Esophagus squamous epithelium (tissue), 5 donors: ENCODE results near the gene HOXA7. TPM values are rescaled to one million over a fixed set of nuclear protein-coding genes. Genes with fewer than 3 reads are reported as not detected.

Source experiments
- DNase-seq: peaks from one replicate; lab custom pipeline; 2025; lab: John Stamatoyannopoulos, UW
- H3K27ac ChIP-seq, 4 donors: fragments of 200-600 bp; sonication (generic); one replicate each; pipeline ENCODE4 v1.5.1; 2016 to 2019; ENCODE audit warnings: mild to moderate bottlenecking in 1 of 4
- H3K27me3 ChIP-seq, 4 donors: fragments of 200-600 bp; sonication (generic); 1 replicate in 3 of 4; 2 replicates in 1 of 4; pipeline versions ENCODE4 v1.5.1 to v1.6.0; 2017 to 2021; ENCODE audit warnings: antibody characterized with exemption in 1 of 4
- H3K36me3 ChIP-seq, 3 donors: fragments of 200-600 bp; sonication (generic); one replicate each; pipeline ENCODE4 v1.5.1; 2016 to 2019
- H3K4me1 ChIP-seq, 3 donors: fragments of 200-600 bp; sonication (generic); one replicate each; pipeline ENCODE4 v1.5.1; 2017 to 2019
- H3K4me3 ChIP-seq, 4 donors: fragments of 200-600 bp; sonication (generic); 1 replicate in 3 of 4; 2 replicates in 1 of 4; pipeline ENCODE4 v1.5.1; 2016 to 2019; ENCODE audit warnings: mild to moderate bottlenecking in 2 of 4, moderate library complexity in 1 of 4
- H3K9me3 ChIP-seq, 3 donors: fragments of 200-600 bp; sonication (generic); one replicate each; pipeline ENCODE4 v1.5.1; 2016 to 2019
- POLR2A ChIP-seq, 4 donors: fragments of 450-650 bp; IDR thresholded peaks; one replicate each; pipeline ENCODE4 v1.6.1; 2017; ENCODE audit warnings: antibody characterized with exemption in 4 of 4, mild to moderate bottlenecking in 4 of 4, moderate library complexity in 3 of 4
- WGBS, 2 donors: methylation state at CpG; one replicate each; pipeline ENCODE4 v1.1.5; 2018; 5-methylcytosine and 5-hydroxymethylcytosine counted together
- intact Hi-C: fragments of 100-400 bp; cut with DNase I; formaldehyde crosslinking; loops from one replicate; pipeline ENCODE4 v1.15.0; 2022
- total RNA-seq, 4 donors: library from RNA; depleted of rRNA; stranded (reverse); fragments of >200 nt; gene quantifications; one replicate each; pipeline ENCODE4 v1.1.0, GENCODE V29; 2016
- TF ChIP-seq, protein P1 (sequence below), 6 experiments: fragments of 450-650 bp in 4 of 6; fragments of 200-600 bp in 2 of 6; sonication (generic) in 2 of 6; IDR thresholded peaks; one replicate each; pipeline ENCODE4 v1.5.1; 2016 to 2019; ENCODE audit warnings: antibody characterized with exemption in 6 of 6, mild to moderate bottlenecking in 4 of 6, moderate library complexity in 4 of 6
- donor health status: DM: yes; HTN: yes; CAD: no.

HOXA7 gene
- total RNA-seq = under 1 TPM; 0.23 to 0.76 (median 0.48) TPM

- H3K27me3 ChIP-seq = peaks cover 19 to 99% (median 70%) of the 10 kb centered on the region in 4 donors
- no peaks in the 10 kb centered on the region for H3K36me3 ChIP-seq
- H3K4me3 ChIP-seq = peak within 1 kb of the TSS; percentile 28 to 65 (median 44)
- intact Hi-C loops = no loop called here
- no peak for TF ChIP-seq POLR2A (IDR thresholded peaks at IDR 0.05)
- TF ChIP-seq, protein P1, sequence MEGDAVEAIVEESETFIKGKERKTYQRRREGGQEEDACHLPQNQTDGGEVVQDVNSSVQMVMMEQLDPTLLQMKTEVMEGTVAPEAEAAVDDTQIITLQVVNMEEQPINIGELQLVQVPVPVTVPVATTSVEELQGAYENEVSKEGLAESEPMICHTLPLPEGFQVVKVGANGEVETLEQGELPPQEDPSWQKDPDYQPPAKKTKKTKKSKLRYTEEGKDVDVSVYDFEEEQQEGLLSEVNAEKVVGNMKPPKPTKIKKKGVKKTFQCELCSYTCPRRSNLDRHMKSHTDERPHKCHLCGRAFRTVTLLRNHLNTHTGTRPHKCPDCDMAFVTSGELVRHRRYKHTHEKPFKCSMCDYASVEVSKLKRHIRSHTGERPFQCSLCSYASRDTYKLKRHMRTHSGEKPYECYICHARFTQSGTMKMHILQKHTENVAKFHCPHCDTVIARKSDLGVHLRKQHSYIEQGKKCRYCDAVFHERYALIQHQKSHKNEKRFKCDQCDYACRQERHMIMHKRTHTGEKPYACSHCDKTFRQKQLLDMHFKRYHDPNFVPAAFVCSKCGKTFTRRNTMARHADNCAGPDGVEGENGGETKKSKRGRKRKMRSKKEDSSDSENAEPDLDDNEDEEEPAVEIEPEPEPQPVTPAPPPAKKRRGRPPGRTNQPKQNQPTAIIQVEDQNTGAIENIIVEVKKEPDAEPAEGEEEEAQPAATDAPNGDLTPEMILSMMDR (IDR thresholded peaks at IDR 0.05) = no peak
- H3K4me1 ChIP-seq = peaks cover 35 to 77% (median 36%) of the 10 kb centered on the region in 3 donors
- 0 to 2% methylated on average over 6 to 13 of the region's 33 CpGs for WGBS, 2 donors
- no peaks in the 10 kb centered on the region for H3K9me3 ChIP-seq
- peak within 1 kb of the TSS in 3 of 4 donors; percentile 6 to 71 (median 66) for H3K27ac ChIP-seq
- no peak for DNase-seq
Measured at GRCh38 chr7:27156508-27156898, at the start of gene HOXA7. Gene HOXA7, minus strand, starts transcription at chr7:27156675. Its CDS starts 130 bp downstream, at chr7:27156545.

DNA sequence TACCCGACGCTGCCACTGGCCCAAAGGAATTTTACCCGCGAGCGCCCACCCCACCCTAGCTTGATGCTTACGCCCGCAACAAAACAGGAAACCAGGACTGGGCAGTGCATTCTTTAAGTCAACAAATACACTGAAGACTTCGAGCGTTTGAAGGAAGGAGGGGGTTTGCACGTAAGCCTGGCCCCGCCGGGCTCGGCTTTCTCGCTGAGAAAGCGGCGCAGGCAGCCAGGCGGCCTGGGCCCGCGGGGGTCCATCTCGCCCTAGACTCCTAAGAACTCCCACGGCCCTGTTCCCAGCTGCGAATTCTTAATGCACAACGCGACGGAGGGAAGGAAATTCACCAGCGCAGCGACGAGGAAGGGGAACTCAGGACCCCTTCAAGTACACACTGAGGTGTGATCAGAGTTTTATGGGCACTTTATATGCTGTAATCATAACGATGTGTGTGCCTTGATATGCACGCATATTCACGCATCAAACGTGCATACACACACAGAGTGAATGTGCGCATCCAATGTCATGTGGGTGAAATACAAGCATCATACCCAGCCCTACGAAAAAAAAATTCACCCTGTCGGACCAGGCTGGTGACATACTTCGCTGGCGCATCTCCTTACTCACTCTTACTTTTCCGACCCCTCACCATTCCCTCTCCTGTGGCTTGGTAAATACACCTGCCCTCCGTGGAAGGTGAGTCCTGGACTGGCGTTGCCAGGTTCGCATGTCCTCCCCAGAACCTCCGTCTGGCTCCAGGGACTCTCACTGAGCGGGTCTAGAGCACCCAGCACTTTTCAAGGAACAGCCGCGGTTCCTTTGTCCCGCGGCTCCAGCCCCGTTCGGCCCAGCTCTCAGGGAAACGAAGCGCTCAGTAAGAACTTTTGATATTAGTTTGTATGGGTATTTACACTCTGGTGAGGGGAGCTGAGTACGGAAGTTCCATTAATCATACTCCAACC is 49.1 kb upstream of the HOXA7 start:
- no peaks in the 10 kb centered on the region for H3K9me3 ChIP-seq
- H3K36me3 ChIP-seq = no peaks in the 10 kb centered on the region
- no peak overlapping the region for H3K27ac ChIP-seq
- DNase-seq = no peak
- intact Hi-C loops = no loop called here
- H3K27me3 ChIP-seq = peaks cover 35 to 100% (median 70%) of the 10 kb centered on the region in 4 donors
- no peak for TF ChIP-seq POLR2A (IDR thresholded peaks at IDR 0.05)
- TF ChIP-seq, protein P1 (IDR thresholded peaks at IDR 0.05) = no peak
- WGBS, 2 donors = 13% methylated on average over 24 to 43 of the region's 52 CpGs
- peaks cover 15 to 34% (median 23%) of the 10 kb centered on the region in 3 donors for H3K4me1 ChIP-seq
- peak overlapping the region in 1 of 4 donors; percentile 31 for H3K4me3 ChIP-seq

- no peak for DNase-seq
- Histone ChIP-seq H3K4me3 (peak overlapping the region in 1 of 4 donors; percentile 31), H3K9me3 (no peaks in the 10 kb centered on the region), H3K27me3 (peaks cover 37 to 100% (median 71%) of the 10 kb centered on the region in 4 donors), H3K4me1 (peaks cover 20 to 37% (median 26%) of the 10 kb centered on the region in 3 donors), H3K36me3 (no peaks in the 10 kb centered on the region), H3K27ac (no peak overlapping the region)
- WGBS, 2 donors = 4 to 10% methylated on average over 2 to 4 of the region's 41 CpGs
- TF ChIP-seq, protein P1 (IDR thresholded peaks at IDR 0.05) = no peak
- TF ChIP-seq POLR2A (IDR thresholded peaks at IDR 0.05) = no peak
- intact Hi-C loops = no loop called here
Measured at GRCh38 chr7:27204851-27205322, 48.4 kb upstream of the HOXA7 start.

DNA sequence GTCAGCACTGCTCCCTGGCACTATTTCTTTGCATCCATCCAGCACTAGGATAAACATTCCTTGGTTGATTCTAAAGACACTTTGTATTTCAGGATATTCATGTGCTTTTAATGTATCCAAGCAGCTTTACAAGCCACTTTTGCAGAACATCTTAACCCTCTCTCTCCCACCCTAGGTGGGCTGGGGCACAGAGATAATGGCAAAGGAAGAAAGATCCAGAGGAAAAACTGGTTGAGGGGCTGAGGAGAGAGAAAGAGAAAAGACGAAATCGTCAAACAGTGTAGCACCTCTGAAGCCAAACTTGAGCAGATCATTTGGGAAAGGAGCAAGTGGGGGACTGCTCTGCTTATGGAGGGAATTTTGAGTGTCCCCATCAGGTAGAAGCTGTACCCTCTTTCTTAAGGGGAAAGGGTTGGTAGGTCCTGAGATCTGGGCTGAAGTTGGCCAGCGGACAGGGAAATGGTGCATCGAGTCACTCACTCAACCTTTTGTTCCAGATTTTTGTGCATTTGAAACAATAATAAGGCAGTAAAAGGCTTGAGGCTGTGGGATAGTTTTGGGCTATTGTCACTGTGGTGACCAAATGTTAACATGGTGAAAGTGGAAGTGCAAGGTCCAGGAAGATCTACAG is 47.6 kb upstream of the HOXA7 start:
- Histone ChIP-seq H3K36me3 (no peaks in the 10 kb centered on the region), H3K27me3 (peaks cover 40 to 100% (median 72%) of the 10 kb centered on the region in 4 donors), H3K9me3 (no peaks in the 10 kb centered on the region), H3K27ac (no peak overlapping the region), H3K4me3 (no peak overlapping the region), H3K4me1 (peaks cover 27 to 44% (median 28%) of the 10 kb centered on the region in 3 donors)
- WGBS, 2 donors = 25 to 30% methylated on average over 4 of the region's 4 CpGs
- DNase-seq = no peak
- intact Hi-C loops = no loop called here
- TF ChIP-seq, protein P1 (IDR thresholded peaks at IDR 0.05) = no peak
- TF ChIP-seq POLR2A (IDR thresholded peaks at IDR 0.05) = no peak
